Measurements from ENCODE around the gene SPTBN4.
A peak's percentile ranks its signal among the peaks of the same experiment; 100 is the strongest.
"Not testable (repeated sequence)": the region's sequence is repeated elsewhere in the genome, so short reads cannot be mapped to it uniquely, and the experiment has no call there.

The SPTBN4 gene

DNA sequence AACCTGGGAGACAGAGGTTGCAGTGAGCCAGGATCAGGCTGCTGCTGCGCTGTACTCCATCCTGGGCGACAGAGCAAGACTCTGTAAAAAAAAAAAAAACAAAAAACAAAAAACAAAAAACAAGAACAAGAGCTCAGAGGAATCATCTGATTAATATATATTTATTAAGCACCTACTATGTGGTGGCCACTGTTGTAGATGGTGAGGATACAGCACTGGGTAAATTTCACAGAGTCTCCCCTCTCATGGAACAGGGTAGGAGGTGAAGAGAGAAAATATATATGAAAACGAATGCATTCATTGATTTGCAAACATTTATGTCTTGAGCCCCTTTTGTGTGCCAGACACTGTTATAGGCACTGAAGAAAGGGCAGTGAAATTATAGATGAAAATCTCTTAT lies 35.1 kb upstream of the SPTBN4 start:
- no peaks in the 10 kb centered on the region for H3K36me3 ChIP-seq (ENCODE audit: insufficient read depth, low read length)
- TF ChIP-seq EZH2phosphoT487 (IDR thresholded peaks at IDR 0.05; ENCODE audit: borderline replicate concordance), result no peak
- TF ChIP-seq, protein P1, sequence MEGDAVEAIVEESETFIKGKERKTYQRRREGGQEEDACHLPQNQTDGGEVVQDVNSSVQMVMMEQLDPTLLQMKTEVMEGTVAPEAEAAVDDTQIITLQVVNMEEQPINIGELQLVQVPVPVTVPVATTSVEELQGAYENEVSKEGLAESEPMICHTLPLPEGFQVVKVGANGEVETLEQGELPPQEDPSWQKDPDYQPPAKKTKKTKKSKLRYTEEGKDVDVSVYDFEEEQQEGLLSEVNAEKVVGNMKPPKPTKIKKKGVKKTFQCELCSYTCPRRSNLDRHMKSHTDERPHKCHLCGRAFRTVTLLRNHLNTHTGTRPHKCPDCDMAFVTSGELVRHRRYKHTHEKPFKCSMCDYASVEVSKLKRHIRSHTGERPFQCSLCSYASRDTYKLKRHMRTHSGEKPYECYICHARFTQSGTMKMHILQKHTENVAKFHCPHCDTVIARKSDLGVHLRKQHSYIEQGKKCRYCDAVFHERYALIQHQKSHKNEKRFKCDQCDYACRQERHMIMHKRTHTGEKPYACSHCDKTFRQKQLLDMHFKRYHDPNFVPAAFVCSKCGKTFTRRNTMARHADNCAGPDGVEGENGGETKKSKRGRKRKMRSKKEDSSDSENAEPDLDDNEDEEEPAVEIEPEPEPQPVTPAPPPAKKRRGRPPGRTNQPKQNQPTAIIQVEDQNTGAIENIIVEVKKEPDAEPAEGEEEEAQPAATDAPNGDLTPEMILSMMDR (conservative IDR thresholded peaks at IDR 0.05; ENCODE audit: low read length), result no peak
- no peaks in the 10 kb centered on the region for H3K9me3 ChIP-seq (ENCODE audit: insufficient read depth, low read depth, low read length)
- H4K20me1 ChIP-seq (ENCODE audit: insufficient read depth, low read length, poor library complexity, severe bottlenecking), result no peaks in the 10 kb centered on the region
- no peaks in the 10 kb centered on the region for H3K27me3 ChIP-seq (ENCODE audit: insufficient read depth, low read length, poor library complexity, severe bottlenecking)
- no peak overlapping the region for H3K4me3 ChIP-seq (ENCODE audit: low read length, poor library complexity, severe bottlenecking)
- H3K9ac ChIP-seq (ENCODE audit: low read depth, low read length, poor library complexity, severe bottlenecking), result no peak overlapping the region
- no peak overlapping the region for H2AFZ ChIP-seq (ENCODE audit: low read length)
- H3K4me1 ChIP-seq (ENCODE audit: insufficient read depth, low read length, poor library complexity, severe bottlenecking), result peaks cover 9% of the 10 kb centered on the region
- H3K4me2 ChIP-seq (ENCODE audit: low read depth, low read length, poor library complexity, severe bottlenecking), result no peak overlapping the region
- H3F3A ChIP-seq (ENCODE audit: low read depth), result no peaks in the 10 kb centered on the region
- no peaks in the 10 kb centered on the region for H3K9me2 ChIP-seq (replicated peaks; ENCODE audit: low read depth, low read length)
- H3K79me2 ChIP-seq (ENCODE audit: insufficient read depth, low read length), result no peaks in the 10 kb centered on the region

DNA sequence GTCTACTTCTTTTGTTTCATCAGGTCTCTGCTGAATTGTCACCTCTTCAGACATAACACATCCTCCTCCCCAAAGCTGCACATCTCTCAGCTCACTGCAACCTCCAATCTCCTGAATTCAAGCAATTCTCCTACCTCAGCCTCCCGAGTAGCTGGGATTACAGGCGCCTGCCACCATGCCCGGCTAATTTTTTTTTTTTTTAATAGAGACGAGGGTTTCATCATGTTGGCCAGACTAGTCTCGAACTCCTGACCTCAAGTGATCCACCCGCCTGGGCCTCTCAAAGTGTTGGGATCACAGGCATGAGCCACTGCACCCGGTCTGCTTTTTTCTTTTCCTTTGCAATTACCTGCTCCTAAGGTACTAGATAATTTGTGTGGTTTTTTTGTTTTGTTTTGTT lies 34.0 kb upstream of the SPTBN4 start:
- not testable (repeated sequence) for H3F3A ChIP-seq (ENCODE audit: low read depth); H3K27me3 ChIP-seq (ENCODE audit: insufficient read depth, low read length, poor library complexity, severe bottlenecking); H3K9me3 ChIP-seq (ENCODE audit: insufficient read depth, low read depth, low read length); H3K4me1 ChIP-seq (ENCODE audit: insufficient read depth, low read length, poor library complexity, severe bottlenecking); H4K20me1 ChIP-seq (ENCODE audit: insufficient read depth, low read length, poor library complexity, severe bottlenecking); H3K36me3 ChIP-seq (ENCODE audit: insufficient read depth, low read length); H3K79me2 ChIP-seq (ENCODE audit: insufficient read depth, low read length); H2AFZ ChIP-seq (ENCODE audit: low read length); H3K9me2 ChIP-seq (replicated peaks; ENCODE audit: low read depth, low read length)
- H3K4me3 ChIP-seq (ENCODE audit: low read length, poor library complexity, severe bottlenecking), result peak overlapping the region; percentile 73
- H3K4me2 ChIP-seq (ENCODE audit: low read depth, low read length, poor library complexity, severe bottlenecking), result peak overlapping the region; percentile 84
- H3K9ac ChIP-seq (ENCODE audit: low read depth, low read length, poor library complexity, severe bottlenecking), result peak overlapping the region; percentile 93

DNA sequence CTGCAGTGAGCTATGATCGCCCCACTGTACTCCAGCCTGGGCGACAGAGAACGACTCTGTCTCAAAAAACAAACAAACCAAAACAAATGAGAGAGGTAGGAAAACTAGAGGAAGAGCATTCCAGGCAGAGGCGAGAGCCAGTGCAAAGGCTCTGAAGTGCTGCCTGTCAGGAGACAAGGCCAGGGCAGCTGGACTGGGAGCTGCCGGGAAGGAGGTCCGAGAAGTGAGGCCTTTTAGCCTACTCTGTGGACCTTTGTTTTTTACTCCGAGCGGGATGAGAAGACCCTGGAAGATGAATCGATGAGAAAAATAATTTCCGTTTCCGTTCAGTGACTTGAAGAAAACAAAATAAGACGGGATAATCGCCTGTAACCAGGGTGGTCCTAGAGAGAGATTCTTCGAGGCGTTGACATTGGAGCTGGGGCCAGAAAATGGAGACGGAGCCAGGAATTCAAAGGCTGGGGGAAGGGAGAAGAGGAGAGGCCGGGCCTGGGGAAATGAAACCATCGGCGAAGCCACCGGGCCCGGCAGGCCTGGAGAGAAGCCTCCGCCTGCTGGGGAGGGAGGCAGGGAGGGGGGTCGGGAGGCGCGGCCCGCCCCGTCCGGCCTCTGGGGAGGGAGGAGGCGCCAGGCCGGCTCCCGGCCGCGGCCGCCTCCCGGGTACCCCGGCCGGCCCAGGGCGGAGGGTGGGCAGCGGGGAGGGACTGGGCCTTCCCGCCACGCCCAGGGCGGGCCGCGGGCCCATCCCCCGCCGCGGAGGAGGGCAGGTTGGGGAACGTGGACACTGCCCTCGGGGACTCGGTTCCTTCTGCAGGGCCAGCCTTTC lies 33.2 kb upstream of the SPTBN4 start:
- Histone ChIP-seq H3K4me2 (ENCODE audit: low read depth, low read length, poor library complexity, severe bottlenecking) (peak overlapping the region; percentile 84), H3K4me1 (ENCODE audit: insufficient read depth, low read length, poor library complexity, severe bottlenecking) (peaks cover 9% of the 10 kb centered on the region), H2AFZ (ENCODE audit: low read length) (peak overlapping the region; percentile 70), H3K36me3 (ENCODE audit: insufficient read depth, low read length) (no peaks in the 10 kb centered on the region), H4K20me1 (ENCODE audit: insufficient read depth, low read length, poor library complexity, severe bottlenecking) (no peaks in the 10 kb centered on the region), H3K9ac (ENCODE audit: low read depth, low read length, poor library complexity, severe bottlenecking) (peak overlapping the region; percentile 93), H3K79me2 (ENCODE audit: insufficient read depth, low read length) (no peaks in the 10 kb centered on the region), H3K9me2 (replicated peaks; ENCODE audit: low read depth, low read length) (no peaks in the 10 kb centered on the region), H3K9me3 (ENCODE audit: insufficient read depth, low read depth, low read length) (no peaks in the 10 kb centered on the region), H3K27me3 (ENCODE audit: insufficient read depth, low read length, poor library complexity, severe bottlenecking) (no peaks in the 10 kb centered on the region), H3F3A (ENCODE audit: low read depth) (no peaks in the 10 kb centered on the region), H3K4me3 (ENCODE audit: low read length, poor library complexity, severe bottlenecking) (peak overlapping the region; percentile 73)
- TF ChIP-seq, protein P1 (conservative IDR thresholded peaks at IDR 0.05; ENCODE audit: low read length), result no peak
- no peak for TF ChIP-seq EZH2phosphoT487 (IDR thresholded peaks at IDR 0.05; ENCODE audit: borderline replicate concordance)

DNA sequence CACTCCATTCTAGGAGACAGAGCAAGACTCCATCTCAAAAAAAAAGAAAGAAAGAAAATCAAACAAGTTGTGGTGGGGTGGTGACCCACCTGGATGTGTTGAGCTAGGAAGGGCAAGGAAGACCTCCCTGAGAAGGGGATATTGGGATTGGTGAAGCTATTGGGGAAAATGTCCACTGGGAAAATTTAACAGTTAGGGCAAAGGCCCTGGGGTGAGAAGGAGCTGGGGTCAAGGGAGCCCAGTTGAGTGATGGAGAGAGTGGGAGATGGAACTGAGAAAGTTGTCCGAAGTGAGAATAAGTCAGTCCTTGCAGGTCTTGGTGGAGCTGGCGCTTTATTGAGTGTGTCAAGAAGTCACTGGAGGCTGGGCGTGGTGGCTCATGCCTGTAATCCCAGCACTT lies 28.5 kb upstream of the SPTBN4 start:
- H2AFZ ChIP-seq (ENCODE audit: low read length), result no peak overlapping the region
- H4K20me1 ChIP-seq (ENCODE audit: insufficient read depth, low read length, poor library complexity, severe bottlenecking), result peaks cover 19% of the 10 kb centered on the region
- peaks cover 15% of the 10 kb centered on the region for H3K4me1 ChIP-seq (ENCODE audit: insufficient read depth, low read length, poor library complexity, severe bottlenecking)
- no peak for TF ChIP-seq EZH2phosphoT487 (IDR thresholded peaks at IDR 0.05; ENCODE audit: borderline replicate concordance)
- TF ChIP-seq, protein P1 (conservative IDR thresholded peaks at IDR 0.05; ENCODE audit: low read length), result no peak
- H3K9me2 ChIP-seq (replicated peaks; ENCODE audit: low read depth, low read length), result no peaks in the 10 kb centered on the region
- H3K79me2 ChIP-seq (ENCODE audit: insufficient read depth, low read length), result peaks cover 16% of the 10 kb centered on the region
- no peaks in the 10 kb centered on the region for H3K27me3 ChIP-seq (ENCODE audit: insufficient read depth, low read length, poor library complexity, severe bottlenecking)
- H3K36me3 ChIP-seq (ENCODE audit: insufficient read depth, low read length), result peaks cover 12% of the 10 kb centered on the region; the same call in 1 of the 2 replicates
- no peak overlapping the region for H3K4me2 ChIP-seq (ENCODE audit: low read depth, low read length, poor library complexity, severe bottlenecking)
- no peaks in the 10 kb centered on the region for H3K9me3 ChIP-seq (ENCODE audit: insufficient read depth, low read depth, low read length)
- H3F3A ChIP-seq (ENCODE audit: low read depth), result no peaks in the 10 kb centered on the region
- H3K4me3 ChIP-seq (ENCODE audit: low read length, poor library complexity, severe bottlenecking), result no peak overlapping the region
- H3K9ac ChIP-seq (ENCODE audit: low read depth, low read length, poor library complexity, severe bottlenecking), result no peak overlapping the region

Measured in Loucy (cell line).